Measurements from ENCODE around the gene IFRD2.

DNA sequence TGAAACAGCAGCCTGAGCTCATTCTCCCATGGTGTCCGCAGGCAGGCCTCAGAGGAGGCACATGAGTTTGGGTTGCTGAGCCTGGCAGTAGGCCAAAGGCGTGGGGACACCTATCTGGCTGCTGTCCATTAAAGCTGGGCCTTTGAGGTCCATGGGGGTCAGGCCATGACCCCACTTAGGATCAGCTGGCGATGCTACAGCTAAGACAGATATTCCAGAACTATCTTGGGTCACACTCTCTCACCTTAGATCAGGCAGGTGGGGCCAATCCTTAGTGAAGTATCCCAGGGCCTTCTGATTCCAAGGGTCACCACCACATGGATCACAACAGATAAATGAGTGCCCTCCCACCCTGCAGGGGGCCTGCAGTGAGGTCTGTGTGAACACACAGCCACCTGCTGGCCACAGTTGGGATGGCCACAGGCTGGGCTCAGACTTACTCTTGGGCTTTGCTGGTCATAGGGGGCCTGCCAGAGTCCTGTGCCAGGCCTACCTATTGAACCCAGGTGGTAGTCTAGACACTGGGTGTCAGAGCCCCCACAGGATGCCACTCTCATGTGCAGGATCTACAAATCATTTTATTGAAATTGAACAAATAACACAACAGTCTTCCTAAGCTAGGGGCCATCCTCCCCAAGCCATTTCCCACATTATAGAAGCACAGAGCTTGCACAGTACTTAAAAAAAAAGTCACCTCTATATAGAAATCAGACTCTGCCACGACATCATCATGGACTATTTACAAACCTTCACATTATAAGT lies 32.3 kb upstream of the IFRD2 start:
- no peak for TF ChIP-seq POLR2AphosphoS5 (IDR thresholded peaks at IDR 0.05; ENCODE audit: borderline replicate concordance, low read depth, low read length)
- no peak for TF ChIP-seq EZH2 (IDR thresholded peaks at IDR 0.05)
